ENCODE data around the gene COQ3.

COQ3 gene

DNA sequence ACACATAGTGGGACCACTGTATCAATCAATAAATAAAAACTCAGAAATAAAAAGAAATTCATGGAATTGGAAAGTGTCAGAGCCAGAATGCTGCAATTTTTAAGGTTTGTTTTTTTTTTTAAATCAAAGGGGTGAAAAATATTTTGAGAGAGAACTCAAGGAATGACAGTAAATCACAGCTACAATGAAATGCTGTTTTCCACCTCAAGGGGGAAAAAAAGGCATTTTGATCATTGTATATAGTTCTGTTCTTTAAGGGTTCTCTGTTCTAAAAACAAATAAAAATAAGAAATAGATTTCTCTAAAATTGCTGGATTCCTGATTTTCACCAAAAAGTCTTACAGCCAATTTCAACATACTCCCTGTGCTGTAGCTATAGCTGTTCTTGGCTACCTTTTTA lies 69.0 kb downstream of the COQ3 start:
- no peak for DNase-seq
